Measurements from ENCODE around the gene RBM3. TPM values are rescaled to one million over a fixed set of nuclear protein-coding genes. Genes with fewer than 3 reads are reported as not detected.

RBM3 gene
- total and polyA plus RNA-seq, 8 donors: 82.3 to 454 (median 374) TPM

DNA sequence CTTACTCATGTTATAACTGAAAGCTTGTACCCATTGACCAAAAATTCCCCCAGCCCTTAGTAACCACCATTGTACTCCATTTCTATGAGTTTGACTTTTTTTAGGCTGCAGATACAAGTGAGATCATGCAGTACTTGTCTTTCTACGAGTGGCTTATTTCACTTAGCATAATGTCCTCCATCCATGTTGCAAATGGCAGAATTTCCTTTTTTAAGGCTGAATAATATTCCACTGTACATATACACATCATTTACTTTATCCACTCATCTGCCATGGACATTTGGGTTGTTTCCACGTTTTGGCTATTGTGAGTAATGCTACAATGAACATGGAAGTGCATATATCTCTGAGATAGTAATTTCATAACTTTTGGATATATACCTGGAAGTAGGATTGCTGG, 10.4 kb downstream of the RBM3 start:
- Histone ChIP-seq H3K27me3 (no peaks in the 10 kb centered on the region), H3K36me3 (peaks cover 0 to 5% of the 10 kb centered on the region in 2 donors), H3K4me3 (no peak overlapping the region), H3K4me1 (no peaks in the 10 kb centered on the region), H3K9me3 (no peaks in the 10 kb centered on the region), H3K27ac (no peak overlapping the region)
- TF ChIP-seq, protein P1, sequence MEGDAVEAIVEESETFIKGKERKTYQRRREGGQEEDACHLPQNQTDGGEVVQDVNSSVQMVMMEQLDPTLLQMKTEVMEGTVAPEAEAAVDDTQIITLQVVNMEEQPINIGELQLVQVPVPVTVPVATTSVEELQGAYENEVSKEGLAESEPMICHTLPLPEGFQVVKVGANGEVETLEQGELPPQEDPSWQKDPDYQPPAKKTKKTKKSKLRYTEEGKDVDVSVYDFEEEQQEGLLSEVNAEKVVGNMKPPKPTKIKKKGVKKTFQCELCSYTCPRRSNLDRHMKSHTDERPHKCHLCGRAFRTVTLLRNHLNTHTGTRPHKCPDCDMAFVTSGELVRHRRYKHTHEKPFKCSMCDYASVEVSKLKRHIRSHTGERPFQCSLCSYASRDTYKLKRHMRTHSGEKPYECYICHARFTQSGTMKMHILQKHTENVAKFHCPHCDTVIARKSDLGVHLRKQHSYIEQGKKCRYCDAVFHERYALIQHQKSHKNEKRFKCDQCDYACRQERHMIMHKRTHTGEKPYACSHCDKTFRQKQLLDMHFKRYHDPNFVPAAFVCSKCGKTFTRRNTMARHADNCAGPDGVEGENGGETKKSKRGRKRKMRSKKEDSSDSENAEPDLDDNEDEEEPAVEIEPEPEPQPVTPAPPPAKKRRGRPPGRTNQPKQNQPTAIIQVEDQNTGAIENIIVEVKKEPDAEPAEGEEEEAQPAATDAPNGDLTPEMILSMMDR (IDR thresholded peaks at IDR 0.05): no peak
- ATAC-seq (no peak), DNase-seq (no peak)
- intact Hi-C loops (cut with DNase I): no loop called here

DNA sequence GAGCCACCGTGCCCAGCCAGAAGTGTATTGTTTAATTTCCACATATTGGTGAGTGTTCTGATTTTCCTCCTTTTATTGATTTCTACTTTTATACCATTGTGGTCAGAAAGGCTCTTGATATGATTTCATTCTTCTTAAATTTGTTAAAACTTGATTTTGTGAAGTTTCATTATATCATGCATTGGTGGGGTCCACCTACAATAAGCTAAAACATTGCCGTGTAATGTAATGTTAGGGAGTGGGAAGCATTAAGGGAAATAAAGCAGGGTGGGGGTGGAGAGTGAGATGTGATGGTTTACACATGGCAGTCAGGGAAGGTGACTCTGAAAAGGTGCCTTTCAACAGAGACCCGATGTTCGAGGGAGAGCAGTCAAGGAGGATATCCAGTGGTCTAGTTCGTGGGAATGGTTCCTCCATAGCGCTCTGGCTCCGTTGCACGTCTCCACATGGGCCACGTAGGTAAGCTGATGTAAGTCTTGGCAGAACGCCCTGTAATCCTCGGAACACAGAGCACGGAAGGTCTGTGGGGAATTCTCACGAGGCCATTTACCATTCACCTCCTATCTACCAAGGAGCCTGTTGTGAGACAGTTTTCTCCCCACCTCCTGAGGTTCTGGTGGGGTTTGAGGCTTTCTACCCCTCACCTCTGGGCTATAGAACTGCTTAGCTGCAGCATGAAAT, 15.3 kb downstream of the RBM3 start:
- Histone ChIP-seq H3K36me3 (no peaks in the 10 kb centered on the region), H3K9me3 (no peaks in the 10 kb centered on the region), H3K4me3 (no peak overlapping the region), H3K27ac (no peak overlapping the region), H3K4me1 (peaks cover 0 to 16% of the 10 kb centered on the region in 2 donors), H3K27me3 (no peaks in the 10 kb centered on the region)
- intact Hi-C loops (cut with DNase I): no loop called here
- TF ChIP-seq, protein P1 (IDR thresholded peaks at IDR 0.05): no peak
- no peak for ATAC-seq
- no peak for DNase-seq

DNA sequence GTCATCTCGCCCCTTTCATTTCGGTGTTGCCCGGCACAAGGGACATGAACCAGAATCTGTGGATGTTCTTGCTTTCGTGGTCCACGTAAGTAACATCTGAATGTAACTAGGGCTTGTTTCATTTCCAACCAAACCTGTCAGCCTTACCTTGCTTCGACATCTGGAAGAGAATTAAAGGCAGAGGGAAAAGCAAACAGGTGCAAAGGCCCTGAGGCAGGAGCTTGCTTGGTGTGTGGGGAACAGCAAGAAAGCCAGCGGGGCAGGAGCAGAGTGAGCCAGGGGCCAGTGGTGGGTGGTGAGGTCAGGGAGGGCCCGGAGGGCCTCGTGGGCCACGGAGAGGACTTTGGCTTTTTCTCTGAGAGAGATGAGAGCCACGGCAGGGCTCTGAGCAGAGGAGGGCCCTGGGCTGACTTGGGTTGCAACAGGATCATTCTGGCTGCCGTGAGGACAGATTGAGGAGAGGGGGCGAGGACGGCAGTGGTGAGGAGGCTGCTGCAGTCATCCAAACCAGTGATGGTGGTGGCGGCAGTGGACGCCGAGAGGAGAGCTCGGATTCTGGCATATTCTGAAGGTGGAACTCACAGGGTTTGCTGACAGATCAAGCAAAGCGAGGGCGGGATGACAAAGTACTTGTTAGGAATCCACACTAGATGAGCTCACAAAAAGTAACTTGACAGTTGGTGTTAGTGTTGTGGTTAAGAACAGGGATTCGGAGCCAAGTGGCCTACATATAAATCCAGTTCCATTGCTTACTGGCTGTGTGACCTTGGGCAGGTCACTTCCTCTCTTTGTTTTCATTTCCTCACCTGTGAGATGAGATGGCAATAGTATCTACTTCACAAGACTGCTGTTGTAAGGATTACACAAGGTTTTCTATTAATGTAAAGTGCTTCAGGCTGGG, 16.2 kb downstream of the RBM3 start:
- no peaks in the 10 kb centered on the region for H3K36me3 ChIP-seq
- no peaks in the 10 kb centered on the region for H3K9me3 ChIP-seq
- H3K27ac ChIP-seq: peak overlapping the region; percentile 46 to 73
- H3K4me1 ChIP-seq: peaks cover 0 to 16% of the 10 kb centered on the region in 2 donors
- intact Hi-C loops (cut with DNase I): no loop called here
- ATAC-seq (no peak), DNase-seq (no peak)
- H3K27me3 ChIP-seq: no peaks in the 10 kb centered on the region
- TF ChIP-seq, protein P1 (IDR thresholded peaks at IDR 0.05): no peak
- H3K4me3 ChIP-seq: no peak overlapping the region

DNA sequence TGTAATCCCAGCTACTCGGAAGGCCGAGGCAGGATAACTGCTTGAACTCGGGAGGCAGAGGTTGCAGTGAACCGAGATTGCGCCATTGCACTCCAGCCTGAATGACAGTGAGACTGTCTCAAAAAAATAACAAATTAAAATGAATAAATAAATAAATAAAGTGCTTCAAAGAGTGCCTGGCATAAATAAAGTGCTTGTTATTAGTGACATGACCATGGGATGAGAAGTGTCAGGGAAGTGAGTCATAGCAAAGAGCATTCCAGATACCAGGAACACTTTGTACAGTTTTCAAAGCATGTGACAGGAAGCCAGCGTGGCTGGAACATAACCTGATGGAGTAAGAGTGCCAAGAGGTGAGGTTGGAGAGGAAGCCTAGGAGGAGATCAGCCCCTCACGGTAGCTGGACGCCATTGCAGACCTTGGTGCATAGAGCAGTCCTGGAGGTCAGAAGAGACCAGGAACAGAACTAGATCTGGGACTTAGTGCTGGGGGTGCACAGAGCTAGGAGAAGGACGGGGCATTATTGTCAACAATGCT, 17.0 kb downstream of the RBM3 start:
- ATAC-seq: peak; percentile 75
- intact Hi-C loops (cut with DNase I): no loop called here
- DNase-seq: peak in 1 of 4 donors; percentile 12
- Histone ChIP-seq H3K36me3 (no peaks in the 10 kb centered on the region), H3K27ac (peak overlapping the region; percentile 48 to 73), H3K27me3 (no peaks in the 10 kb centered on the region), H3K4me1 (peaks cover 0 to 16% of the 10 kb centered on the region in 2 donors), H3K9me3 (no peaks in the 10 kb centered on the region), H3K4me3 (no peak overlapping the region)
- TF ChIP-seq, protein P1 (IDR thresholded peaks at IDR 0.05): no peak

DNA sequence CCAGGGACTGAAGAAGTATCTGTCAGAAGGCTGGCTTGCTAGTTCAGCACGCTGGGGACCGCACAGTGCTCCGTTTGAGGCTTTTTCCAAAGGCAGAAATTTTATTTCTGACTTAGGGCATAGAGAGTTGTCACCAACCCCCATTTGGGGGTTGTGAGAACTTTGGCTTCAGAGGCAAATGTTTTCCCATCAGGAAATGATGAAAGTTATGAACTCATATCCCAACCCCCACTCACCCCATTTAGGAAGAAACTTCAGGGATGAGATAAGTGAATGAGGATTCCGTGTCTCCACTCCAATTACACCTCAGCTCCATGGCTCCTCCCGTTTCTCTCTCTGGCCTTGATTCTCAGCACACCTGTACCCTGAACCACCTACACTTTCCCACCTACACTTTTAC, 18.7 kb downstream of the RBM3 start:
- Histone ChIP-seq H3K27ac (no peak overlapping the region), H3K9me3 (no peaks in the 10 kb centered on the region), H3K27me3 (no peaks in the 10 kb centered on the region), H3K4me3 (no peak overlapping the region), H3K4me1 (peaks cover 0 to 16% of the 10 kb centered on the region in 2 donors), H3K36me3 (no peaks in the 10 kb centered on the region)
- intact Hi-C loops (cut with DNase I): no loop called here
- no peak for ATAC-seq
- TF ChIP-seq, protein P1 (IDR thresholded peaks at IDR 0.05): no peak
- DNase-seq: no peak
